Panc1 (cell line): Measurements from ENCODE around the gene LSM4. TPM values are rescaled to one million over a fixed set of nuclear protein-coding genes. Genes with fewer than 3 reads are reported as not detected.

Source experiments
- ATAC-seq: fragments of 200-7000 bp; cut with Tn5 transposase; 2 replicates; pipeline ENCODE4 v1.9.1; 2020; ENCODE audit warnings: mild to moderate bottlenecking, moderate library complexity
- BruUV-seq: library from RNA; stranded (reverse); fragments of 400-500 nt; replicated peaks from 2 replicates; lab custom pipeline; 2021; lab: Mats Ljungman, UMichigan
- CTCF ChIA-PET: fragments of 300-600 bp; sonication (Branson Sonifier 250); formaldehyde crosslinking; loops from one replicate; lab custom pipeline; 2022; ENCODE audit warnings: antibody characterized with exemption; lab: Charles Lee
- POLR2A ChIA-PET: fragments of 300-600 bp; sonication (Branson Sonifier 250); formaldehyde crosslinking; loops from one replicate; lab custom pipeline; 2022; ENCODE audit warnings: antibody characterized with exemption; lab: Charles Lee
- DNase-seq: peaks from one replicate; pipeline ENCODE4 v3.0.0-alpha.2; 2010; ENCODE audit warnings: low read depth, low spot score
- H3K27ac ChIP-seq: 2 replicates; pipeline ENCODE4 v1.5.1; 2011; ENCODE audit warnings: mild to moderate bottlenecking, low read length, inconsistent platforms
- H3K27me3 ChIP-seq: fragments of 200-500 bp; sonication (Bioruptor generic); 2 replicates; pipeline ENCODE4 v1.6.0; 2014; ENCODE audit warnings: low read length, inconsistent platforms; ENCODE audit not compliant: control insufficient read depth, insufficient read depth
- H3K36me3 ChIP-seq: fragments of 200-500 bp; sonication (Bioruptor generic); 2 replicates; pipeline ENCODE4 v1.5.1; 2014; ENCODE audit warnings: inconsistent platforms, mild to moderate bottlenecking, low read length, moderate library complexity; ENCODE audit not compliant: control insufficient read depth, insufficient read depth
- H3K4me1 ChIP-seq: 2 replicates; pipeline ENCODE4 v1.5.1; 2011; ENCODE audit warnings: inconsistent platforms, mild to moderate bottlenecking, low read length, moderate library complexity; ENCODE audit not compliant: control insufficient read depth, insufficient read depth
- H3K4me3 ChIP-seq, 2 experiments: 2 replicates each; pipeline ENCODE4 v1.5.1; 2011 to 2012; ENCODE audit warnings: low read depth in 2 of 2, low read length in 2 of 2, mild to moderate bottlenecking in 2 of 2, inconsistent platforms in 1 of 2, moderate library complexity in 1 of 2
- H3K9me3 ChIP-seq: fragments of 200-500 bp; sonication (Bioruptor generic); 2 replicates; pipeline ENCODE4 v1.5.1; 2014; ENCODE audit warnings: low read depth, mild to moderate bottlenecking, inconsistent platforms, low read length, moderate library complexity; ENCODE audit not compliant: control insufficient read depth, insufficient read depth
- CTCF ChIP-seq: fragments of 450-650 bp; IDR thresholded peaks from 2 replicates; pipeline ENCODE4 v1.5.1; 2017; ENCODE audit warnings: mild to moderate bottlenecking
- POLR2AphosphoS5 ChIP-seq: IDR thresholded peaks from 2 replicates; pipeline ENCODE4 v1.6.1; 2012; ENCODE audit warnings: mild to moderate bottlenecking, low read depth, low read length, moderate library complexity
- REST ChIP-seq, 2 experiments: IDR thresholded peaks; 2 replicates each; pipeline ENCODE4 v1.6.1; 2011 to 2012; ENCODE audit warnings: low read depth in 2 of 2, control low read depth in 1 of 2, low read length in 1 of 2, mild to moderate bottlenecking in 1 of 2, moderate library complexity in 1 of 2; ENCODE audit not compliant: insufficient read depth in 1 of 2
- SIN3A ChIP-seq: IDR thresholded peaks from 2 replicates; pipeline ENCODE4 v1.6.1; 2012; ENCODE audit warnings: low read depth, mild to moderate bottlenecking, low read length, moderate library complexity, borderline replicate concordance; ENCODE audit not compliant: insufficient read depth
- TCF7L2 ChIP-seq: IDR thresholded peaks from 2 replicates; pipeline ENCODE4 v1.6.1; 2011; ENCODE audit warnings: mild to moderate bottlenecking, low read depth, low read length, inconsistent platforms
- in situ Hi-C: cut with HindIII; loops from 2 replicates; pipeline ENCODE4 v1.10.0; 2016; ENCODE audit warnings: low sequenced_read_pairs, low pct_unique_long_range_greater_than_20kb
- intact Hi-C: fragments of 100-400 bp; cut with micrococcal nuclease; formaldehyde crosslinking; loops from one replicate; pipeline ENCODE4 v1.10.0; 2022; ENCODE audit not compliant: unreplicated experiment
- total RNA-seq: library from RNA; stranded (reverse); gene quantifications from one replicate; pipeline ENCODE4 v1.2.1, GENCODE V29; 2021; ENCODE audit not compliant: unreplicated experiment

LSM4 gene
- total RNA-seq, 1 experiment from 2014 or later = 209 TPM

GRCh38 chr19:18310118-18310909, 12.6 kb downstream of the LSM4 start:
- intact Hi-C loops (no loop called here), in situ Hi-C loops (no loop called here)
- DNase-seq (no peak), ATAC-seq (no peak)
- H3K36me3 ChIP-seq = no peaks in the 10 kb centered on the region
- no peak overlapping the region for H3K4me3 ChIP-seq
- POLR2A ChIA-PET = no interaction called here
- H3K4me1 ChIP-seq = peaks cover 31% of the 10 kb centered on the region
- CTCF ChIA-PET = no interaction called here
- TF ChIP-seq TCF7L2 = no peak
- no peak for TF ChIP-seq CTCF
- TF ChIP-seq SIN3A = no peak
- TF ChIP-seq REST (IDR thresholded peaks at IDR 0.05; ENCODE audit: insufficient read depth in 1 of 2, low read depth in 2 of 2, low read length in 1 of 2) = no peak
- no peak for TF ChIP-seq POLR2AphosphoS5
- BruUV-seq = no TSS peak
- H3K27me3 ChIP-seq = no peaks in the 10 kb centered on the region
- no peaks in the 10 kb centered on the region for H3K9me3 ChIP-seq
- no peak overlapping the region for H3K27ac ChIP-seq

- POLR2A ChIA-PET = no interaction called here
Measured at GRCh38 chr19:18309525-18310064, 13.3 kb downstream of the LSM4 start.

GRCh38 chr19:18308948-18309325, 13.9 kb downstream of the LSM4 start:
- no peaks in the 10 kb centered on the region for H3K9me3 ChIP-seq
- ATAC-seq (no peak), DNase-seq (no peak)
- H3K4me1 ChIP-seq = peaks cover 42% of the 10 kb centered on the region
- intact Hi-C loops (no loop called here), in situ Hi-C loops (no loop called here)
- no peak overlapping the region for H3K27ac ChIP-seq
- POLR2A ChIA-PET = no interaction called here
- no peak for TF ChIP-seq SIN3A
- TF ChIP-seq TCF7L2 = no peak
- no peak for TF ChIP-seq POLR2AphosphoS5
- no peak for TF ChIP-seq CTCF
- no peak for TF ChIP-seq REST (IDR thresholded peaks at IDR 0.05; ENCODE audit: insufficient read depth in 1 of 2, low read depth in 2 of 2, low read length in 1 of 2)
- H3K36me3 ChIP-seq = no peaks in the 10 kb centered on the region
- H3K27me3 ChIP-seq = no peaks in the 10 kb centered on the region
- H3K4me3 ChIP-seq = no peak overlapping the region
- CTCF ChIA-PET = no interaction called here
- no TSS peak for BruUV-seq

More at GRCh38 chr19:18309525-18310064, 13.3 kb downstream of the LSM4 start:
- Histone ChIP-seq H3K36me3 (no peaks in the 10 kb centered on the region), H3K9me3 (no peaks in the 10 kb centered on the region), H3K4me1 (peaks cover 38% of the 10 kb centered on the region), H3K4me3 (no peak overlapping the region), H3K27ac (no peak overlapping the region), H3K27me3 (no peaks in the 10 kb centered on the region)
- no peak for DNase-seq
- in situ Hi-C loops (no loop called here), intact Hi-C loops (no loop called here)
- TF ChIP-seq TCF7L2 = no peak
- CTCF ChIA-PET = no interaction called here
- no peak for ATAC-seq
- no TSS peak for BruUV-seq
